Fibroblast of villous mesenchyme (primary cell): ENCODE data around the gene VSX2. TPM values are rescaled to one million over a fixed set of nuclear protein-coding genes. Genes with fewer than 3 reads are reported as not detected.

Source experiments
- DNase-seq: peaks from one replicate; pipeline ENCODE4 v3.0.0-alpha.2; 2010; ENCODE audit warnings: low read depth
- H3K4me3 ChIP-seq: 2 replicates; pipeline ENCODE4 v1.5.1; 2011; ENCODE audit warnings: low read depth, mild to moderate bottlenecking, low read length
- small RNA-seq: library from RNA; depleted of rRNA; stranded (forward); fragments of <200 nt; gene quantifications from one replicate; pipeline ENCODE3, GENCODE V24; 2012
- total RNA-seq: library from RNA; depleted of rRNA; stranded (reverse); fragments of >200 nt; gene quantifications from 2 replicates; pipeline ENCODE4 v1.2.3, GENCODE V29; 2012
- TF ChIP-seq, protein P1 (sequence below): IDR thresholded peaks from 2 replicates; pipeline ENCODE4 v1.5.1; 2012; ENCODE audit warnings: low read depth, mild to moderate bottlenecking, low read length; ENCODE audit not compliant: insufficient read depth

VSX2 gene
- total RNA-seq, 1 donor = not detected

DNA sequence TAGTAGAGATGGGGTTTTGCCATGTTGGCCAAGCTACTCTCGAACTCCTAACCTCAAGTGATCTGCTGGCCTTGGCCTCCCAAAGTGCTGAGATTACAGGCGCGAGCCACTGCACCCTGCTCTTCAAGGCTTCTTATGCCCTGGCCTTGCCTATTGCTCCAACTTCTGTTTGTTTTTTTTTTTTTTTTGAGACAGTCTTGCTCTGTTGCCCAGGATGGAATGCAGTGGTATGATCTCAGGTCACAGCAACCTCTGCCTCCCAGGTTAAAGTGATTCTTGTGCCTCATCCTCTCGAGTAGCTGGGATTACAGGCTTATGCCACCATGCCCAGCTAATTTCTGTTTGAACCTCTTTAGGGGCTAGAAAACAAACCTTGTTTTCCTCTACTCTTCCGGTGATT, 69.4 kb downstream of the VSX2 start:
- TF ChIP-seq, protein P1, sequence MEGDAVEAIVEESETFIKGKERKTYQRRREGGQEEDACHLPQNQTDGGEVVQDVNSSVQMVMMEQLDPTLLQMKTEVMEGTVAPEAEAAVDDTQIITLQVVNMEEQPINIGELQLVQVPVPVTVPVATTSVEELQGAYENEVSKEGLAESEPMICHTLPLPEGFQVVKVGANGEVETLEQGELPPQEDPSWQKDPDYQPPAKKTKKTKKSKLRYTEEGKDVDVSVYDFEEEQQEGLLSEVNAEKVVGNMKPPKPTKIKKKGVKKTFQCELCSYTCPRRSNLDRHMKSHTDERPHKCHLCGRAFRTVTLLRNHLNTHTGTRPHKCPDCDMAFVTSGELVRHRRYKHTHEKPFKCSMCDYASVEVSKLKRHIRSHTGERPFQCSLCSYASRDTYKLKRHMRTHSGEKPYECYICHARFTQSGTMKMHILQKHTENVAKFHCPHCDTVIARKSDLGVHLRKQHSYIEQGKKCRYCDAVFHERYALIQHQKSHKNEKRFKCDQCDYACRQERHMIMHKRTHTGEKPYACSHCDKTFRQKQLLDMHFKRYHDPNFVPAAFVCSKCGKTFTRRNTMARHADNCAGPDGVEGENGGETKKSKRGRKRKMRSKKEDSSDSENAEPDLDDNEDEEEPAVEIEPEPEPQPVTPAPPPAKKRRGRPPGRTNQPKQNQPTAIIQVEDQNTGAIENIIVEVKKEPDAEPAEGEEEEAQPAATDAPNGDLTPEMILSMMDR = no peak
- no peak overlapping the region for H3K4me3 ChIP-seq
- no peak for DNase-seq

DNA sequence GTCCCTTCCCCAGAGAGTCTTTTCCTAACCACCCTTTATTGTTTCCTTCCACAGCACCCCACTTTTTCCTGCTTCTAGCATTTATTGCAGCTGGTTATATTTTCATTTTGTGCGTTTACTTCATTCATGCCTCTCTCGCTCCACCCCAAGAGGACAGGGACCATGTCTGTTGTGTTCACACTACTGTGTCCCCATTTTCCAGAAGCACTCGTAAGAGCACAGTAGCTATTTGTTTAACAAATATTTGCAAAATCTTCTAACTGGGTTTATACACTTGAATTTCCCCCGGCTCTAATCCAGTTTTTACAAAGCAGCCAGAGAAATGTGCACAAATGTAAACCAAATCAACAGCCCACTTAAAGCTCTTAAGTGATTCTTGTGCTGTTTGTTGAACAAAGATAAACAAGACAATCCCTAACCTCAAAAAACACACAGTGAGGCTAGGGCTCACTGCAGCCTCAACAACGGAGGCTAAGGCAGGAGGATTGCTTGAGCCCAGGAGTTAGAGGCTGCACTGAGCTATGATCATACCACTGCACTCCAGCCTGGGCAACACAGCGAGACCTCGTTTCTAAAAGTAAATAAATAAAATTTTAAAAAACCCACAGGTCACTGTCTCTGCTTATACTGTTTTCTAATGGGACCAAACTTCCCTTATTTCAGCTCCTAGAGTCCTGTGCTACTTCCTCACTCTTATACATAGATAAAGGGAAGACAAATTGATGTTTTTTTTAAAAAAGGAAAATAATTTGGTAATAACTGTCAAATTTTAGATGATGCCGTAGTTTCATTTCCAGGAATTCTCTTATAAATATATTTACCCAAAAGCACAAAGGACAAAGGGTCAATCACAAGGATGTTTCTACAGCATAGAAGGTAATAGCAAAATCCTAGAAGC, 70.1 kb downstream of the VSX2 start:
- TF ChIP-seq, protein P1 = no peak
- H3K4me3 ChIP-seq = no peak overlapping the region
- DNase-seq = no peak

DNA sequence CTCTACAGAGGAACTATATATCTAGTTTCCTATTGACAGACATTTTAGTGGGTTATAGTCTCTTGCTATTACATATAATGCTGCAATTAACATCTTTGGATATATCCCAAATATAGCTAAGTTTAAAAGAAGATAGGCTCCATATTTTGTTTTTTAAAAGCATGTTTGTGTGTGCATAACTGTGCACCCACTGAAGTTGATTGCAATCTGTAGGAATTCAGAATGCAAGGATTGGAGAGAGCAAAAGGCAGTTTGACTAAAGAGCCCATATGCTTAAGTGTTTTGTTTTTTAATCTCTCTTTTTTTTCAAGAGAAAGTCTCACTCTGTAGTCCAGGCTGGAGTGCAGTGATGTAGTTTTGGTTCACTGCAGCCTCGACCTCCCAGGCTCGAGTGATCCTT, 72.9 kb downstream of the VSX2 start:
- TF ChIP-seq, protein P1 = no peak
- DNase-seq = no peak
- no peak overlapping the region for H3K4me3 ChIP-seq

Small RNA genes lying within 50 kb of the gene (small RNA-seq; reads per million reads assigned to genes)
- not detected for gene AC006349.1

Other genes with a start within 250 kb of the VSX2 start
- gene ENTPD5, start 220.2 kb upstream of the VSX2 start, total RNA-seq = 13.0 and 13.2 TPM in 2 replicates
- gene BBOF1, start 220.1 kb upstream of the VSX2 start, total RNA-seq = 8.2 and 11.9 TPM in 2 replicates
- gene ALDH6A1, start 155.0 kb upstream of the VSX2 start, total RNA-seq = 10.6 and 16.0 TPM in 2 replicates
- gene LIN52, start 154.5 kb upstream of the VSX2 start, total RNA-seq = 10.0 and 11.2 TPM in 2 replicates
- gene ABCD4, start 63.5 kb downstream of the VSX2 start, total RNA-seq = 25.0 and 27.7 TPM in 2 replicates
- not detected in 2 replicates for gene VRTN, start 109.0 kb downstream of the VSX2 start, total RNA-seq
- not detected in 2 replicates for gene SYNDIG1L, start 186.8 kb downstream of the VSX2 start, total RNA-seq